K562 (cell line): ENCODE results near the gene LDHAL6A. TPM values are rescaled to one million over a fixed set of nuclear protein-coding genes. Genes with fewer than 3 reads are reported as not detected.

Source experiments
- BRCA1 ChIP-seq, 2 experiments: fragments of 450-650 bp in 1 of 2; sonication (generic) in 1 of 2; formaldehyde crosslinking in 1 of 2; IDR thresholded peaks; 2 replicates each; pipeline versions ENCODE4 v1.5.0 to v1.6.1; 2017 to 2020; ENCODE audit warnings: mild to moderate bottlenecking in 1 of 2, missing genetic modification reagents in 1 of 2
- CBFA2T3 ChIP-seq: fragments of 450-650 bp; IDR thresholded peaks from 2 replicates; pipeline ENCODE4 v1.6.1; 2017
- ERF ChIP-seq: fragments of 450-650 bp; formaldehyde crosslinking; IDR thresholded peaks from 2 replicates; pipeline ENCODE4 v1.4.0; 2020; ENCODE audit warnings: mild to moderate bottlenecking, mixed read lengths
- ETV5 ChIP-seq: sonication (generic); formaldehyde crosslinking; IDR thresholded peaks from 2 replicates; pipeline ENCODE4 v1.4.0; 2020; ENCODE audit warnings: low read depth, mild to moderate bottlenecking, missing genetic modification reagents
- KDM1A ChIP-seq, 2 experiments: fragments of 450-650 bp; IDR thresholded peaks; 2 replicates each; pipeline ENCODE4 v1.6.1; 2016; ENCODE audit warnings: mild to moderate bottlenecking in 2 of 2
- NCOA1 ChIP-seq: fragments of 450-650 bp; IDR thresholded peaks from 2 replicates; pipeline ENCODE4 v1.6.1; 2016; ENCODE audit warnings: low read depth
- NFIX ChIP-seq: fragments of 250-450 bp; sonication (Bioruptor Pico); IDR thresholded peaks from 2 replicates; pipeline ENCODE4 v1.4.0; 2020; ENCODE audit warnings: low read depth, mild to moderate bottlenecking, moderate library complexity
- PBX2 ChIP-seq, 2 experiments: IDR thresholded peaks in 1 of 2; conservative IDR thresholded peaks in 1 of 2; 2 replicates each; pipeline ENCODE4 v1.6.1; 2016; ENCODE audit warnings: low read depth in 2 of 2, mild to moderate bottlenecking in 1 of 2, missing compliant biosample characterization in 1 of 2, missing genetic modification characterization in 1 of 2, moderate library complexity in 1 of 2
- RCOR1 ChIP-seq, 2 experiments: IDR thresholded peaks; 2 replicates each; pipeline ENCODE4 v1.6.1; 2012; ENCODE audit warnings: low read depth in 2 of 2, low read length in 2 of 2, borderline replicate concordance in 1 of 2, improper control_type of control experiment in 1 of 2
- STAT5A ChIP-seq: IDR thresholded peaks from 2 replicates; pipeline ENCODE4 v1.6.1; 2012; ENCODE audit warnings: low read length, inconsistent platforms, borderline replicate concordance
- TCF3 ChIP-seq: sonication (generic); formaldehyde crosslinking; IDR thresholded peaks from 2 replicates; pipeline ENCODE4 v1.4.0; 2020; ENCODE audit warnings: mild to moderate bottlenecking, missing genetic modification reagents
- ZNF23 ChIP-seq: fragments of 250-450 bp; sonication (Bioruptor Pico); IDR thresholded peaks from 2 replicates; pipeline ENCODE4 v1.4.0; 2020; ENCODE audit warnings: mild to moderate bottlenecking
- ZNF384 ChIP-seq: IDR thresholded peaks from 2 replicates; pipeline ENCODE4 v1.6.1; 2012; ENCODE audit warnings: low read depth, low read length, improper control_type of control experiment
- ZNF57 ChIP-seq: fragments of 450-650 bp; formaldehyde crosslinking; IDR thresholded peaks from 2 replicates; pipeline ENCODE4 v1.4.0; 2020; ENCODE audit warnings: mild to moderate bottlenecking, moderate library complexity
- polyA plus RNA-seq, 8 experiments: library from polyadenylated mRNA; depleted of rRNA in 4 of 8; stranded (reverse) in 5 of 8; unstranded in 3 of 8; fragments of >200 nt; fragmentation: Nextera tagmentation in 2 of 8; fragmentation: Illumina TruSeq in 1 of 8; extraction: Ambion mirVana in 2 of 8; extraction: Trizol in 1 of 8; gene quantifications; 2 replicates each; pipeline versions ENCODE4 v1.2.1 to v1.2.3, GENCODE V29; 2011 to 2014; ENCODE audit warnings: inconsistent platforms in 1 of 8, missing spikeins in 1 of 8
- total RNA-seq, 7 experiments: library from RNA; depleted of rRNA in 6 of 7; stranded (reverse); fragments of >200 nt in 6 of 7; fragmentation: Illumina TruSeq in 2 of 7; extraction: Trizol in 2 of 7; gene quantifications; 2 replicates each; pipeline versions ENCODE4 v1.2.1 to v1.2.3, GENCODE V29; 2011 to 2021; ENCODE audit warnings: low replicate concordance in 1 of 7
- TF ChIP-seq, protein P1 (sequence below): fragments of 200-800 bp; sonication (Bioruptor generic); IDR thresholded peaks from 2 replicates; pipeline ENCODE4 v1.6.1; 2016; ENCODE audit warnings: missing genetic modification characterization, missing compliant biosample characterization
- TF ChIP-seq, protein P2 (sequence below): fragments of 200-800 bp; sonication (Bioruptor generic); IDR thresholded peaks from 2 replicates; pipeline ENCODE4 v1.6.1; 2017; ENCODE audit warnings: missing genetic modification characterization, missing compliant biosample characterization

The LDHAL6A gene
- total and polyA plus RNA-seq, 9 of the 15 experiments (the other 6 are each of a cell fraction or from before 2014, with no cell fraction given), result 0.04 TPM; not detected in 8

DNA sequence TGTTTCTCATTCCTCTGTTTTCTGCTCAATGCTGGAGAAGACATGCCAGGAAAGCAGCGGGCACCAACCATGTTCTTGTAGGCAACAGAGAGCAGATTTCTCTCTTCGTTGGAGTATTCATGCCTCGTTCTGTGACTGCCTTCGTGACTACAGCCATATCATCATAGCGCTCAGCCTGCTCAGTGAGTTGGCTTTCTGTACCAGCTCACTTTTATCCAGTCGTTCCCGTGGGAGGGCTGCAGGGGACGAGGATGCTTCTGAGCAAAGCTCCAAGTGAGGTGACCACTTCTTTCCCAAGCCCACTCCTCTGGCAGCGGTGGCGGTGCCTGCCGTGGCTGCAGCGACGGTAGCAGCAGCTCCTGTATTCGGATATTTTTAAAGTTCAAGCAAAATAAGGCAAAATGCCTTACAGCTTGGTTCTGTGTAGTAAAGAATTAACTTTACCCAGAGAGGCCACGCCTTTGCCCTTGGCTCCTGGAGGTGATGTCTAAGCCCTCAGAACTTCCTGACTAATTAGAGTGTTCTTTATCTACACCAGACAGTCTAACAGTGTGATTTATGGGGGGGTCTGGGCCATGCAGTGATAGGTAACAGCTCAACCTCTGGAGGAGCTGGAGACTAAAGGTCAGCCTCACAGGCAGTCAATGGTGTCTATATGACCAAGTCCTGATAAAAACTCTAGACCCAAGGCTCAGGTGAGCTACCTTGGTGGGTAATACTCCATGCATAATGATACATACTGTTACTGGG lies 35.3 kb downstream of the LDHAL6A start (continued):
- TF ChIP-seq, protein P1, sequence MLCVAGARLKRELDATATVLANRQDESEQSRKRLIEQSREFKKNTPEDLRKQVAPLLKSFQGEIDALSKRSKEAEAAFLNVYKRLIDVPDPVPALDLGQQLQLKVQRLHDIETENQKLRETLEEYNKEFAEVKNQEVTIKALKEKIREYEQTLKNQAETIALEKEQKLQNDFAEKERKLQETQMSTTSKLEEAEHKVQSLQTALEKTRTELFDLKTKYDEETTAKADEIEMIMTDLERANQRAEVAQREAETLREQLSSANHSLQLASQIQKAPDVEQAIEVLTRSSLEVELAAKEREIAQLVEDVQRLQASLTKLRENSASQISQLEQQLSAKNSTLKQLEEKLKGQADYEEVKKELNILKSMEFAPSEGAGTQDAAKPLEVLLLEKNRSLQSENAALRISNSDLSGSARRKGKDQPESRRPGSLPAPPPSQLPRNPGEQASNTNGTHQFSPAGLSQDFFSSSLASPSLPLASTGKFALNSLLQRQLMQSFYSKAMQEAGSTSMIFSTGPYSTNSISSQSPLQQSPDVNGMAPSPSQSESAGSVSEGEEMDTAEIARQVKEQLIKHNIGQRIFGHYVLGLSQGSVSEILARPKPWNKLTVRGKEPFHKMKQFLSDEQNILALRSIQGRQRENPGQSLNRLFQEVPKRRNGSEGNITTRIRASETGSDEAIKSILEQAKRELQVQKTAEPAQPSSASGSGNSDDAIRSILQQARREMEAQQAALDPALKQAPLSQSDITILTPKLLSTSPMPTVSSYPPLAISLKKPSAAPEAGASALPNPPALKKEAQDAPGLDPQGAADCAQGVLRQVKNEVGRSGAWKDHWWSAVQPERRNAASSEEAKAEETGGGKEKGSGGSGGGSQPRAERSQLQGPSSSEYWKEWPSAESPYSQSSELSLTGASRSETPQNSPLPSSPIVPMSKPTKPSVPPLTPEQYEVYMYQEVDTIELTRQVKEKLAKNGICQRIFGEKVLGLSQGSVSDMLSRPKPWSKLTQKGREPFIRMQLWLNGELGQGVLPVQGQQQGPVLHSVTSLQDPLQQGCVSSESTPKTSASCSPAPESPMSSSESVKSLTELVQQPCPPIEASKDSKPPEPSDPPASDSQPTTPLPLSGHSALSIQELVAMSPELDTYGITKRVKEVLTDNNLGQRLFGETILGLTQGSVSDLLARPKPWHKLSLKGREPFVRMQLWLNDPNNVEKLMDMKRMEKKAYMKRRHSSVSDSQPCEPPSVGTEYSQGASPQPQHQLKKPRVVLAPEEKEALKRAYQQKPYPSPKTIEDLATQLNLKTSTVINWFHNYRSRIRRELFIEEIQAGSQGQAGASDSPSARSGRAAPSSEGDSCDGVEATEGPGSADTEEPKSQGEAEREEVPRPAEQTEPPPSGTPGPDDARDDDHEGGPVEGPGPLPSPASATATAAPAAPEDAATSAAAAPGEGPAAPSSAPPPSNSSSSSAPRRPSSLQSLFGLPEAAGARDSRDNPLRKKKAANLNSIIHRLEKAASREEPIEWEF (CRISPR knock-in tag), result no peak
- TF ChIP-seq ETV5 (CRISPR knock-in tag) (peak; percentile 68; the same call in 1 of the 2 replicates), PBX2 (CRISPR knock-in tag; IDR thresholded peaks at IDR 0.05; ENCODE audit: low read depth) (peak; percentile 59), PBX2 (tag; conservative IDR thresholded peaks at IDR 0.05; ENCODE audit: low read depth) (peak; percentile 92), CBFA2T3 (peak; percentile 95), RCOR1 (IDR thresholded peaks at IDR 0.05; ENCODE audit: borderline replicate concordance in 1 of 2, low read depth in 2 of 2, low read length in 2 of 2) (peak; percentile 86 to 99), BRCA1 (IDR thresholded peaks at IDR 0.05) (no peak), BRCA1 (CRISPR knock-in tag; IDR thresholded peaks at IDR 0.05) (no peak), STAT5A (peak; percentile 72; the same call in 1 of the 2 replicates), ZNF384 (no peak), KDM1A (IDR thresholded peaks at IDR 0.05) (peak; percentile 98 to 99), NCOA1 (no peak), TCF3 (CRISPR knock-in tag) (peak; percentile 93), ERF (CRISPR knock-in tag) (no peak), ZNF23 (no peak), ZNF57 (no peak), NFIX (CRISPR knock-in tag) (no peak)
- TF ChIP-seq, protein P2, sequence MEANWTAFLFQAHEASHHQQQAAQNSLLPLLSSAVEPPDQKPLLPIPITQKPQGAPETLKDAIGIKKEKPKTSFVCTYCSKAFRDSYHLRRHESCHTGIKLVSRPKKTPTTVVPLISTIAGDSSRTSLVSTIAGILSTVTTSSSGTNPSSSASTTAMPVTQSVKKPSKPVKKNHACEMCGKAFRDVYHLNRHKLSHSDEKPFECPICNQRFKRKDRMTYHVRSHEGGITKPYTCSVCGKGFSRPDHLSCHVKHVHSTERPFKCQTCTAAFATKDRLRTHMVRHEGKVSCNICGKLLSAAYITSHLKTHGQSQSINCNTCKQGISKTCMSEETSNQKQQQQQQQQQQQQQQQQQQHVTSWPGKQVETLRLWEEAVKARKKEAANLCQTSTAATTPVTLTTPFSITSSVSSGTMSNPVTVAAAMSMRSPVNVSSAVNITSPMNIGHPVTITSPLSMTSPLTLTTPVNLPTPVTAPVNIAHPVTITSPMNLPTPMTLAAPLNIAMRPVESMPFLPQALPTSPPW (CRISPR knock-in tag), result peak; percentile 66
